Measurements from ENCODE around the gene SIK2.

Gene SIK2

GRCh38 chr11:111698852-111699559, 96.8 kb downstream of the SIK2 start:
- Histone ChIP-seq H2BK15ac (ENCODE audit: low read depth, poor library complexity, severe bottlenecking) (no peak overlapping the region), H3K79me1 (replicated peaks; ENCODE audit: low read length, poor library complexity, severe bottlenecking) (peaks cover 18% of the 10 kb centered on the region)
- no CpG with 5 or more reads among the region's 3 CpGs for WGBS

GRCh38 chr11:111699579-111700156, 97.4 kb downstream of the SIK2 start:
- Histone ChIP-seq H3K36me3 (ENCODE audit: control insufficient read depth in 1 of 2, insufficient read depth in 2 of 2, low read depth in 1 of 2, low read length in 2 of 2) (peaks cover 9 to 35% of the 10 kb centered on the region in 2 experiments), H3K14ac (ENCODE audit: low read length in 2 of 2) (no peak overlapping the region), H2BK15ac (ENCODE audit: low read depth, poor library complexity, severe bottlenecking) (no peak overlapping the region), H3K4me1 (ENCODE audit: control insufficient read depth, insufficient read depth, low read depth, low read length) (peaks cover 2% of the 10 kb centered on the region), H3K4ac (ENCODE audit: low read depth in 1 of 2, low read length in 2 of 2) (no peak overlapping the region), H3K4me2 (ENCODE audit: low read length, poor library complexity, severe bottlenecking) (no peak overlapping the region), H3K27ac (ENCODE audit: low read length, poor library complexity, severe bottlenecking) (no peak overlapping the region), H3K9me3 (ENCODE audit: control insufficient read depth, low read length) (no peaks in the 10 kb centered on the region), H3K27me3 (ENCODE audit: control insufficient read depth in 1 of 2, insufficient read depth in 1 of 2, low read length in 2 of 2) (no peaks in the 10 kb centered on the region), H2BK12ac (ENCODE audit: low read length in 2 of 2) (no peak overlapping the region), H3K23ac (ENCODE audit: low read length in 2 of 2) (no peak overlapping the region), H3K79me1 (replicated peaks; ENCODE audit: low read length, poor library complexity, severe bottlenecking) (peaks cover 19% of the 10 kb centered on the region), H3K9ac (ENCODE audit: low read length) (no peak overlapping the region), H2BK5ac (ENCODE audit: low read depth, low read length, poor library complexity, severe bottlenecking) (no peak overlapping the region), H4K8ac (ENCODE audit: low read length) (no peak overlapping the region), H2AK5ac (ENCODE audit: low read length, severe bottlenecking) (no peak overlapping the region), H3K4me3 (ENCODE audit: insufficient read depth in 1 of 2, low read depth in 1 of 2, low read length in 2 of 2) (no peak overlapping the region), H2AFZ (ENCODE audit: low read depth, low read length) (no peak overlapping the region), H3K18ac (ENCODE audit: low read depth in 1 of 2, low read length in 2 of 2) (no peak overlapping the region), H2BK120ac (ENCODE audit: low read depth, low read length) (no peak overlapping the region), H4K91ac (ENCODE audit: low read length) (no peak overlapping the region)
- 100% methylated on average over 1 of the region's 1 CpG for WGBS
- DNase-seq = no peak

More at GRCh38 chr11:111698852-111699559, 96.8 kb downstream of the SIK2 start:
- H3K14ac ChIP-seq (ENCODE audit: low read length in 2 of 2) = no peak overlapping the region
- no peak overlapping the region for H2AFZ ChIP-seq (ENCODE audit: low read depth, low read length)
- H2BK12ac ChIP-seq (ENCODE audit: low read length in 2 of 2) = no peak overlapping the region
- no peak overlapping the region for H4K91ac ChIP-seq (ENCODE audit: low read length)
- H3K4me1 ChIP-seq (ENCODE audit: control insufficient read depth, insufficient read depth, low read depth, low read length) = peaks cover 2% of the 10 kb centered on the region
- no peak overlapping the region for H3K23ac ChIP-seq (ENCODE audit: low read length in 2 of 2)
- H3K36me3 ChIP-seq (ENCODE audit: control insufficient read depth in 1 of 2, insufficient read depth in 2 of 2, low read depth in 1 of 2, low read length in 2 of 2) = peaks cover 7 to 29% of the 10 kb centered on the region in 2 experiments
- no peak overlapping the region for H2AK5ac ChIP-seq (ENCODE audit: low read length, severe bottlenecking)
- no peak overlapping the region for H2BK5ac ChIP-seq (ENCODE audit: low read depth, low read length, poor library complexity, severe bottlenecking)
- H3K4ac ChIP-seq (ENCODE audit: low read depth in 1 of 2, low read length in 2 of 2) = no peak overlapping the region
- H3K4me3 ChIP-seq (ENCODE audit: insufficient read depth in 1 of 2, low read depth in 1 of 2, low read length in 2 of 2) = no peak overlapping the region
- no peak overlapping the region for H4K8ac ChIP-seq (ENCODE audit: low read length)
- H3K27ac ChIP-seq (ENCODE audit: low read length, poor library complexity, severe bottlenecking) = no peak overlapping the region
- H3K4me2 ChIP-seq (ENCODE audit: low read length, poor library complexity, severe bottlenecking) = no peak overlapping the region
- DNase-seq = no peak
- H3K27me3 ChIP-seq (ENCODE audit: control insufficient read depth in 1 of 2, insufficient read depth in 1 of 2, low read length in 2 of 2) = no peaks in the 10 kb centered on the region
- no peak overlapping the region for H3K9ac ChIP-seq (ENCODE audit: low read length)
- no peak overlapping the region for H3K18ac ChIP-seq (ENCODE audit: low read depth in 1 of 2, low read length in 2 of 2)
- H3K9me3 ChIP-seq (ENCODE audit: control insufficient read depth, low read length) = no peaks in the 10 kb centered on the region
- H2BK120ac ChIP-seq (ENCODE audit: low read depth, low read length) = no peak overlapping the region

GRCh38 chr11:111700162-111700561, 97.9 kb downstream of the SIK2 start:
- no peak overlapping the region for H3K9ac ChIP-seq (ENCODE audit: low read length)
- H3K4ac ChIP-seq (ENCODE audit: low read depth in 1 of 2, low read length in 2 of 2) = no peak overlapping the region
- no peak overlapping the region for H2AFZ ChIP-seq (ENCODE audit: low read depth, low read length)
- no peak overlapping the region for H2BK5ac ChIP-seq (ENCODE audit: low read depth, low read length, poor library complexity, severe bottlenecking)
- H3K4me3 ChIP-seq (ENCODE audit: insufficient read depth in 1 of 2, low read depth in 1 of 2, low read length in 2 of 2) = no peak overlapping the region
- no peak for DNase-seq
- no peak overlapping the region for H2BK15ac ChIP-seq (ENCODE audit: low read depth, poor library complexity, severe bottlenecking)
- H3K23ac ChIP-seq (ENCODE audit: low read length in 2 of 2) = no peak overlapping the region
- H3K14ac ChIP-seq (ENCODE audit: low read length in 2 of 2) = no peak overlapping the region
- H3K79me1 ChIP-seq (replicated peaks; ENCODE audit: low read length, poor library complexity, severe bottlenecking) = peaks cover 19% of the 10 kb centered on the region
- H3K4me2 ChIP-seq (ENCODE audit: low read length, poor library complexity, severe bottlenecking) = no peak overlapping the region
- peaks cover 2% of the 10 kb centered on the region for H3K4me1 ChIP-seq (ENCODE audit: control insufficient read depth, insufficient read depth, low read depth, low read length)
- 98% methylated on average over 1 of the region's 1 CpG for WGBS
- no peaks in the 10 kb centered on the region for H3K9me3 ChIP-seq (ENCODE audit: control insufficient read depth, low read length)
- H3K36me3 ChIP-seq (ENCODE audit: control insufficient read depth in 1 of 2, insufficient read depth in 2 of 2, low read depth in 1 of 2, low read length in 2 of 2) = peaks cover 12 to 40% of the 10 kb centered on the region in 2 experiments
- H3K27ac ChIP-seq (ENCODE audit: low read length, poor library complexity, severe bottlenecking) = no peak overlapping the region
- H4K8ac ChIP-seq (ENCODE audit: low read length) = no peak overlapping the region
- H2BK12ac ChIP-seq (ENCODE audit: low read length in 2 of 2) = no peak overlapping the region
- no peak overlapping the region for H2BK120ac ChIP-seq (ENCODE audit: low read depth, low read length)
- H4K91ac ChIP-seq (ENCODE audit: low read length) = no peak overlapping the region
- H3K18ac ChIP-seq (ENCODE audit: low read depth in 1 of 2, low read length in 2 of 2) = no peak overlapping the region
- no peak overlapping the region for H2AK5ac ChIP-seq (ENCODE audit: low read length, severe bottlenecking)
- no peaks in the 10 kb centered on the region for H3K27me3 ChIP-seq (ENCODE audit: control insufficient read depth in 1 of 2, insufficient read depth in 1 of 2, low read length in 2 of 2)

- no peaks in the 10 kb centered on the region for H3K27me3 ChIP-seq (ENCODE audit: control insufficient read depth in 1 of 2, insufficient read depth in 1 of 2, low read length in 2 of 2)
- no peaks in the 10 kb centered on the region for H3K4me1 ChIP-seq (ENCODE audit: control insufficient read depth, insufficient read depth, low read depth, low read length)
- H3K18ac ChIP-seq (ENCODE audit: low read depth in 1 of 2, low read length in 2 of 2) = no peak overlapping the region
- no peak overlapping the region for H2BK120ac ChIP-seq (ENCODE audit: low read depth, low read length)
- H2BK12ac ChIP-seq (ENCODE audit: low read length in 2 of 2) = no peak overlapping the region
- H2AFZ ChIP-seq (ENCODE audit: low read depth, low read length) = no peak overlapping the region
- H3K27ac ChIP-seq (ENCODE audit: low read length, poor library complexity, severe bottlenecking) = no peak overlapping the region
- no peaks in the 10 kb centered on the region for H3K9me3 ChIP-seq (ENCODE audit: control insufficient read depth, low read length)
- no peak overlapping the region for H3K4ac ChIP-seq (ENCODE audit: low read depth in 1 of 2, low read length in 2 of 2)
- no peak overlapping the region for H2BK5ac ChIP-seq (ENCODE audit: low read depth, low read length, poor library complexity, severe bottlenecking)
- no peak overlapping the region for H3K4me2 ChIP-seq (ENCODE audit: low read length, poor library complexity, severe bottlenecking)
- no peak overlapping the region for H2BK15ac ChIP-seq (ENCODE audit: low read depth, poor library complexity, severe bottlenecking)
- peaks cover 13 to 54% of the 10 kb centered on the region in 2 experiments for H3K36me3 ChIP-seq (ENCODE audit: control insufficient read depth in 1 of 2, insufficient read depth in 2 of 2, low read depth in 1 of 2, low read length in 2 of 2)
- H2AK5ac ChIP-seq (ENCODE audit: low read length, severe bottlenecking) = no peak overlapping the region
- no peak overlapping the region for H4K8ac ChIP-seq (ENCODE audit: low read length)
- H3K4me3 ChIP-seq (ENCODE audit: insufficient read depth in 1 of 2, low read depth in 1 of 2, low read length in 2 of 2) = no peak overlapping the region
- H3K79me1 ChIP-seq (replicated peaks; ENCODE audit: low read length, poor library complexity, severe bottlenecking) = peaks cover 19% of the 10 kb centered on the region
- H3K14ac ChIP-seq (ENCODE audit: low read length in 2 of 2) = no peak overlapping the region
- 100% methylated on average over 5 of the region's 5 CpGs for WGBS
- H4K91ac ChIP-seq (ENCODE audit: low read length) = no peak overlapping the region
- no peak for DNase-seq
- no peak overlapping the region for H3K9ac ChIP-seq (ENCODE audit: low read length)
- no peak overlapping the region for H3K23ac ChIP-seq (ENCODE audit: low read length in 2 of 2)
These were observed 100.4 kb downstream of the SIK2 start for GRCh38 chr11:111702623-111703022.
